ENCODE measurements around the gene FOXO1.
A peak's percentile ranks its signal among the peaks of the same experiment; 100 is the strongest.

The FOXO1 gene

GRCh38 chr13:40539576-40540327, 126.7 kb downstream of the FOXO1 start:
- DNase-seq, result no peak

- DNase-seq, result no peak
Observed at GRCh38 chr13:40537146-40537895, 129.1 kb downstream of the FOXO1 start.

GRCh38 chr13:40536443-40537113, 129.9 kb downstream of the FOXO1 start:
- DNase-seq, result peak; percentile 76

GRCh38 chr13:40535345-40535836, 131.1 kb downstream of the FOXO1 start:
- no peak for DNase-seq

GRCh38 chr13:40534456-40534855, 132.0 kb downstream of the FOXO1 start:
- DNase-seq, result no peak

GRCh38 chr13:40533072-40533471, 133.4 kb downstream of the FOXO1 start:
- DNase-seq, result no peak

- DNase-seq, result no peak
Observed at GRCh38 chr13:40530961-40531360, 135.5 kb downstream of the FOXO1 start.

GRCh38 chr13:40528881-40529280, 137.6 kb downstream of the FOXO1 start:
- DNase-seq, result no peak

GRCh38 chr13:40527914-40528313, 138.5 kb downstream of the FOXO1 start:
- DNase-seq, result no peak

GRCh38 chr13:40522282-40522681, 144.2 kb downstream of the FOXO1 start:
- no peak for DNase-seq

GRCh38 chr13:40520916-40521315, 145.5 kb downstream of the FOXO1 start:
- no peak for DNase-seq

- no peak for DNase-seq
Observed at GRCh38 chr13:40519637-40520036, 146.8 kb downstream of the FOXO1 start.

- DNase-seq, result no peak
Observed at GRCh38 chr13:40518481-40518882, 148.0 kb downstream of the FOXO1 start.

- DNase-seq, result no peak
Observed at GRCh38 chr13:40517486-40518480, 148.7 kb downstream of the FOXO1 start.

GRCh38 chr13:40515702-40516101, 150.7 kb downstream of the FOXO1 start:
- DNase-seq, result no peak

GRCh38 chr13:40514802-40515201, 151.6 kb downstream of the FOXO1 start:
- no peak for DNase-seq

- DNase-seq, result no peak
Observed at GRCh38 chr13:40509876-40510275, 156.6 kb downstream of the FOXO1 start.

- no peak for DNase-seq
Observed at GRCh38 chr13:40508767-40509342, 157.6 kb downstream of the FOXO1 start.

GRCh38 chr13:40508127-40508526, 158.3 kb downstream of the FOXO1 start:
- DNase-seq, result no peak

GRCh38 chr13:40506592-40507446, 159.6 kb downstream of the FOXO1 start:
- no peak for DNase-seq
